GM12872 (cell line): ENCODE results near the gene PCSK6.

Experiments
- TF ChIP-seq, protein P1 (sequence below): IDR thresholded peaks from 3 replicates; pipeline ENCODE4 v1.5.1; 2011; ENCODE audit warnings: low read depth, mild to moderate bottlenecking, low read length, moderate library complexity; ENCODE audit not compliant: insufficient read depth

The PCSK6 gene

DNA sequence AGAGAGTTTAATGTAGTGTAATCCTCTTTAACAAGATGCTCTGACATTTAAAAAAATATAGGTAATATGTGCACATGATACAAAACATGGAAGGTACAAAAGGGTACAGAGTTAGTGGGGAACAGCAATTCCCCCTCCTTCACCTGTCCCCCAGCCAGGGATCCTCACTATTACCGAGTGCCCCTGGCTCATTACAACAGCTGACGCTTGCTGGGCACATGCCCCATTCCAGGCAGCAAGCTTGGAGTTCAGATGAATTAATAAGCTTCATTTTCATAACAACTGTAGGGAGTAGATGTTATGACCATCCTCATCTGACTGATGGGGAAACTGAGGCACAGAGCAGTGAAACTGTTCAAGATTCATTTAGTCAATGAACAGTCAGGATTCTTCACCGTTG lies 41.2 kb downstream of the PCSK6 start:
- TF ChIP-seq, protein P1, sequence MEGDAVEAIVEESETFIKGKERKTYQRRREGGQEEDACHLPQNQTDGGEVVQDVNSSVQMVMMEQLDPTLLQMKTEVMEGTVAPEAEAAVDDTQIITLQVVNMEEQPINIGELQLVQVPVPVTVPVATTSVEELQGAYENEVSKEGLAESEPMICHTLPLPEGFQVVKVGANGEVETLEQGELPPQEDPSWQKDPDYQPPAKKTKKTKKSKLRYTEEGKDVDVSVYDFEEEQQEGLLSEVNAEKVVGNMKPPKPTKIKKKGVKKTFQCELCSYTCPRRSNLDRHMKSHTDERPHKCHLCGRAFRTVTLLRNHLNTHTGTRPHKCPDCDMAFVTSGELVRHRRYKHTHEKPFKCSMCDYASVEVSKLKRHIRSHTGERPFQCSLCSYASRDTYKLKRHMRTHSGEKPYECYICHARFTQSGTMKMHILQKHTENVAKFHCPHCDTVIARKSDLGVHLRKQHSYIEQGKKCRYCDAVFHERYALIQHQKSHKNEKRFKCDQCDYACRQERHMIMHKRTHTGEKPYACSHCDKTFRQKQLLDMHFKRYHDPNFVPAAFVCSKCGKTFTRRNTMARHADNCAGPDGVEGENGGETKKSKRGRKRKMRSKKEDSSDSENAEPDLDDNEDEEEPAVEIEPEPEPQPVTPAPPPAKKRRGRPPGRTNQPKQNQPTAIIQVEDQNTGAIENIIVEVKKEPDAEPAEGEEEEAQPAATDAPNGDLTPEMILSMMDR, result no peak

DNA sequence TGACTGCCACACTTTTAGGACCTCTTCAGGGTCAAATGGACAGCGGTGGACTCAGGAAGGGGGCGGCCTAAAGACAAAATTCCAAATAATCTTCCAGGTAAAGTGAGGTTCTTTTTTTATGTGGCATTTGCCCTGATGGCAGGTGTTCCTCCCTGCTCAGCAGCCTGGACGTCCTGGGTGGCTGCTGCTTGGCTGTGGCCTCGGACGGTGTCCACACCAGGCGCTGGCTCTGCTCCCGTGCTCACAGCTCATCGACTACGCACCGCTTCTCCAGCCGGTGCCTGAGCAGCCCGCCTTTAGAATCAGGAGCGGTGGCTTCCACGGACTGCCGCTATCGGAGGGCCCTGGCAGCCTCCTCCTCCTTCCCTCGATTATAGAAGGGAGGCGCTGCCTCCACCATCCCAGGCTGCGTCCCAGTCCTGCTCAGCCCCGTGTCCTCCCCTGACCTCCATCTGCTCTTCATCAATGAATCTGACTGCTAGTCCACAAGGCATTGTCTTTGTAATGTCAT lies 41.9 kb downstream of the PCSK6 start:
- TF ChIP-seq, protein P1, result no peak

DNA sequence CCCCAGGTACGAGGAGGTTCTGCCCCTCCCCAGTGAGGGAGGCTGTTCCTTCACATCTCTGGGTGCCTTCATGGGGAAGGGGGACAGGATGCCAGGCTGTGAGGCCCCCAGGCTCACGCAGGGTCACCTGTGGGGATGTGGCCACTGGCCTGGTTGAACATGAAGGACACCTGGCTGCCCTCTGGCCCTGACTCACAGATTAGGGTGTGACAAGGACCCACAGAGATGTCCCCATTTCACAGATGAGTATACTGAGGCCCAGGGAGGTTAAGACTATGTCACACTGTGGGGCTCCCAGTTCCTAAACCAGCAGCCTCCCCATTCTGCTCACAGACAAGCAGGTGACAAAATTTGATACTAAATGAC lies 42.4 kb downstream of the PCSK6 start:
- TF ChIP-seq, protein P1, result no peak

DNA sequence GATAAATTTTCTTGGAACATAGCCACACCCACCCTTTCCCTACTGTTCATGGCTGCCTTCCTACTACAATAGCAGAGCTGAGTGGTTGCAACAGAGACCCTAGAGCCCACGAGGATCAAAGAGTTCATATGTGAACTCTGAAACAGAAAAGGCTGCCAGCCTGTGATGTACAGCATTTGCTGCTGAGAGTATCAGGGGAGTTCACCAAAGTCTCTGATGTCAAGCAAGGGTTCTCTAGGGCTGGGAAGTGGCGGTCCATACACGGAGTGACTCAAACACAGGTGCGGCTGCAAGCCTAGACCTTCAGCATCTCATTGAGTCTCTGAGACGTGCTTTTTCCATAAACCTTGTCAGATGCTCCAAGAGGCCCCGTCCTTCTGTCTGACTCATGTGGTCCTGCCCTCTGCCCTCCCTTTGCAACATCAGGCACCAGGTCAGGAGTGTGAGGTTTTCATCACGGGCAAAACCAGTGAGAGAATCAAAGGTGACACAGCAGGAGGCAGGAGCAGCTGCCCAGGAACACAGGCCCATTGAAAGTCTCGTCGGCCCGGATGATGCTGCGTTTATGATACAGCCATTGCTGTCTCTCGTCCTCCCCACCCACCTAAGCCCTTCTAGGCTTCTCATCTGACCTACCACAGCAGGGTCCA lies 42.9 kb downstream of the PCSK6 start:
- TF ChIP-seq, protein P1, result no peak

DNA sequence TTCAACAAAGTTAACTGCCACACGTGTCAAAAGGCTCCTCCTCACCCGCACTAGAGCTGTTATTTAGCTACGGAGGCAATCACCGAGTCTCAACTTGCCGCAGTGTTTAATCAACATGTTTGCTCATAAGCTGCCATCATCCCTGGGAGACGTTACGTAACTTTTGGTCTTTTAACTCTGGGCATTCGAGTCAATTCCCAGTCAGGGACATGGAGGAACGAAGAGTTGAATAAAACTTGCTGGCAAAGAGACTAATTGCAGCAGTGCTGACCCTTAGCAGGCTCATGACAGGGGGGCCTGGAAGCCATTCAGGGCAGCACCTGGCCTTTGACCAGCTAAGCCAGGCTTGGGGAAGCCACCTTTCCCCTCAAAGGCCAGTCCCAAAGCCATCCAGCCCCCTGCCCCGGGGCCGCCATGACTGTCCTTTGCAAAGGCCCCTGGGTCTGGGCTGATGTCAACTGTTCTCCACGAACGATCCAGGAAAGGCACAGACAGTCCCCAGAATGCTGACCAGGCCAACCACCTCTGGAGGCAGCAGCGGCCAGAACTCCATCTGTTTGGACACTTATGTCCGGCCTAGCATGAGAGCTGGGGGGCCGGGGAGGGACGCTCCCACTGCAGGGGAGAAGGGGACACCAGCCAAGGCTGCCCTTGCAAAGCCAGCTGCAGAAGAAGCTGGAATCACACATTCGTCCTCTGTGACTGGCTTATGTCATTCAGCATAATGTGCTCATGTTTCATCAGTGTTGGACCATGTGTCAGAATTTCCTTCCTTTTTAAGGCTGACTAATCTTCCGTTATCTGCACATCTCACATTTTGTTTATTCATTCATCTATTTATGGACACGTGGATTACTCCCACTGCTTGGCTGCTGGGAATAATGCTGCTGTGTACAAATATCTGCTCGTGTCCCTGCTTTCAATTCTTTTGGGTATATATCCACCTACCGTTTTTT lies 43.7 kb downstream of the PCSK6 start:
- TF ChIP-seq, protein P1, result no peak

DNA sequence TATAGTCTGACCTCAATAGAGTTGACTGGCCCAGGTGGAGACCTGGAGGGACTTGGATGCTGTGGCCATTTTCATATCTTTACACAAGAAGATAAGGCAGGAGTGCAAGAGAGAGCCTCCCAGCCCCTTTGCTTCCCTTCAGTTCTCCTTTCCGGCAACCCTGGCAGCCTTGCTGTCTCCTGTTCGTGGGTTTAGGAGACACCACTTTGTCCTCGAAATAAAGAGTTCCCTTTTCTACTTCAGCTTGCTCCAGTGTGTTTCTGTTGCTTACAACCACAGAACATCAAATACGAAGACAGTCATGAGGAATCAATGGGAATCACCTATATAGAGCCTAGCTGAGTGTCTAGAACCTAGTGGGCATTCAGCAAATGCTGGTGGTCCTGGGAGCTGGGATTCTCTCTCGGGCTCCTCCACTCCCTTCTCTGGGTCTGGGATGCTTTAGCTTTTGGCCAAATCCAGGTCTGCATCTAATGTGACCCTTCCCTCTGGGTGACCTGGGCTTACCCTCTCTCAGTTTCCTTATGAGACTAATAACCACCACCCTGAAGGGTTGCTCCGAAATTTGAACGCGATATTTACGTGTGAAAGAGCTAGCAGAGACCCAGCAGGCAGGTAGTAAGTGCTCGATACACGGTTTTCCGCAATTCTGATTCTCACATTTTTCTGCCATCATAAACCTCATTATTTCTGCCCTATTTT lies 44.5 kb downstream of the PCSK6 start:
- TF ChIP-seq, protein P1, result no peak

DNA sequence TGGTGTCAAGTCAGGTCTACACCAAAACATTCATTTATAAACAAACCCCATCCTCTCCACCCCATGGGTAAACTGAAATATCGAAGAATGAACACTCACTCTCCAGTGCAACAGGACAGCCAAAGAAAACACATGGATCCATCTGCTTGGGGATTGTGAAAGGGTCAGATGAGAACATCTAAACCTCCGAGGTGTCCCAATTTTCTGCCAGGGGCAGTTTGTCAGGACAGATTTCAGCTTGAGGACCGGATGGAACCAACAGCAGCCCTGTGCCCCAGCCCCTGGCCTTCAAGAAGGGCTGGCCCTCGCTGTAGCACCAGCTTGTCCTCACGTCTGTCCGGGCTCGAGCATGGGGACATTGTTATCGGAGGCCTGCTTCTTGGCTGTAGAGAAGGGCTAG lies 45.5 kb downstream of the PCSK6 start:
- TF ChIP-seq, protein P1, result no peak
